A673 (cell line): Measurements from ENCODE around the gene TAF3.

Experiments
- EZH2 ChIP-seq: fragments of 200-600 bp; sonication (generic); IDR thresholded peaks from 2 replicates; pipeline ENCODE4 v1.6.1; 2017; ENCODE audit warnings: borderline replicate concordance, low read depth, mild to moderate bottlenecking, mixed read lengths, antibody characterized with exemption, low read length; ENCODE audit not compliant: poor library complexity, severe bottlenecking
- TF ChIP-seq, protein P1 (sequence below): fragments of 300-800, 200-600 bp; sonication (generic); conservative IDR thresholded peaks from 2 replicates; pipeline ENCODE4 v1.5.1; 2017; ENCODE audit warnings: low read depth, mild to moderate bottlenecking, antibody characterized with exemption, low read length, moderate library complexity, mixed read lengths

DNA sequence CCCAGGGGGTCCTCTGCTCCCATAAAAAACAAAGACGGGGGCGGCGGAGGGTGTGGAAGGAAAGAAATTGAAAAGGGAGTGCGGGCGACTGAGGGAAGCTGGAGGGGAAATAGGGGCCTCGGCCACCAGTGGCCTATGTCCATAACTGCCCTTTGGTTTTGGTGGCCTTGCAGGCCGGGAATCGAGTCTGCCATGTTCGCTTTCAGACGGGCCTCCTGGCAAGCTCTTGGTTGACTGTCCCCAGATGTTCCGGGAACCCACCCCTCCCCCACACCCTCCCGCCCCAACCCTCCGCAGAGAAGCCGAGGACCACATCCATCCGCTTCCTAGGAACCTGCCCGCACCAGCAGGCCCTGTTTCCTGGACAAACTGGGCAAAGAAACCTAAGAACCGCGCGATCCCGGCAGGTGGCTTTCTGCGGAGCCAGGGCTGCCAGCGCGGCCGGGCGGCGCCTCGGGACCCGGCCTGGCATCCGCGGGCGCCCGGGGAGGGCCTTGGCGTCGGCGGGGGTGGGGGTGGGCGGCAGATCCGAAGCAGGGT lies 216.2 kb downstream of the TAF3 start:
- TF ChIP-seq, protein P1, sequence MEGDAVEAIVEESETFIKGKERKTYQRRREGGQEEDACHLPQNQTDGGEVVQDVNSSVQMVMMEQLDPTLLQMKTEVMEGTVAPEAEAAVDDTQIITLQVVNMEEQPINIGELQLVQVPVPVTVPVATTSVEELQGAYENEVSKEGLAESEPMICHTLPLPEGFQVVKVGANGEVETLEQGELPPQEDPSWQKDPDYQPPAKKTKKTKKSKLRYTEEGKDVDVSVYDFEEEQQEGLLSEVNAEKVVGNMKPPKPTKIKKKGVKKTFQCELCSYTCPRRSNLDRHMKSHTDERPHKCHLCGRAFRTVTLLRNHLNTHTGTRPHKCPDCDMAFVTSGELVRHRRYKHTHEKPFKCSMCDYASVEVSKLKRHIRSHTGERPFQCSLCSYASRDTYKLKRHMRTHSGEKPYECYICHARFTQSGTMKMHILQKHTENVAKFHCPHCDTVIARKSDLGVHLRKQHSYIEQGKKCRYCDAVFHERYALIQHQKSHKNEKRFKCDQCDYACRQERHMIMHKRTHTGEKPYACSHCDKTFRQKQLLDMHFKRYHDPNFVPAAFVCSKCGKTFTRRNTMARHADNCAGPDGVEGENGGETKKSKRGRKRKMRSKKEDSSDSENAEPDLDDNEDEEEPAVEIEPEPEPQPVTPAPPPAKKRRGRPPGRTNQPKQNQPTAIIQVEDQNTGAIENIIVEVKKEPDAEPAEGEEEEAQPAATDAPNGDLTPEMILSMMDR = no peak
- TF ChIP-seq EZH2 = no peak
